IMR-90 (cell line): ENCODE measurements around the gene C2orf92. TPM values are rescaled to one million over a fixed set of nuclear protein-coding genes. Genes with fewer than 3 reads are reported as not detected.

ENCODE experiments used
- ATAC-seq: fragments of 200-7000 bp; cut with Tn5 transposase; 2 replicates; pipeline ENCODE4 v1.9.1; 2020; ENCODE audit warnings: low read depth, mild to moderate bottlenecking, moderate library complexity
- BruUV-seq: library from RNA; stranded (reverse); fragments of 400-500 nt; replicated peaks from 2 replicates; lab custom pipeline; 2021; lab: Mats Ljungman, UMichigan
- CTCF ChIA-PET: fragments of 300-600 bp; formaldehyde crosslinking; extraction: SDS; loops from one replicate; lab custom pipeline; 2021; ENCODE audit warnings: antibody characterized with exemption; lab: Yijun Ruan, JAX
- POLR2A ChIA-PET: fragments of 300-600 bp; sonication (Branson Sonifier 250); formaldehyde crosslinking; loops from one replicate; lab custom pipeline; 2022; ENCODE audit warnings: antibody characterized with exemption; ENCODE audit not compliant: unreplicated experiment; lab: Charles Lee
- DNase-seq: peaks from one replicate; pipeline ENCODE4 v3.0.0; 2013
- H2AFZ ChIP-seq: replicated peaks from 2 replicates; pipeline ENCODE3; 2013; ENCODE audit warnings: low read length, mild to moderate bottlenecking; ENCODE audit not compliant: poor library complexity
- H2AK5ac ChIP-seq: 2 replicates; pipeline ENCODE4 v1.6.1; 2013; ENCODE audit warnings: low read depth, low read length, inconsistent platforms
- H2AK9ac ChIP-seq: replicated peaks from 2 replicates; pipeline ENCODE3; 2013; ENCODE audit warnings: mild to moderate bottlenecking, low read depth, low read length, moderate library complexity; ENCODE audit not compliant: poor library complexity
- H2BK120ac ChIP-seq: 2 replicates; pipeline ENCODE4 v1.6.1; 2013; ENCODE audit warnings: low read depth, low read length, inconsistent platforms
- H2BK15ac ChIP-seq: 3 replicates; pipeline ENCODE4 v1.6.1; 2013; ENCODE audit warnings: low read depth, low read length, inconsistent platforms
- H2BK20ac ChIP-seq: 2 replicates; pipeline ENCODE4 v1.6.1; 2013; ENCODE audit warnings: low read depth, mild to moderate bottlenecking, inconsistent platforms, low read length, moderate library complexity
- H2BK5ac ChIP-seq: 2 replicates; pipeline ENCODE4 v1.6.1; 2013; ENCODE audit warnings: mild to moderate bottlenecking, low read depth, low read length, inconsistent platforms; ENCODE audit not compliant: poor library complexity, severe bottlenecking
- H3K14ac ChIP-seq: replicated peaks from 2 replicates; pipeline ENCODE4 v1.6.1; 2013; ENCODE audit warnings: low read depth, low read length, inconsistent platforms
- H3K18ac ChIP-seq: 2 replicates; pipeline ENCODE4 v1.6.1; 2013; ENCODE audit warnings: low read depth, low read length, control low read depth
- H3K23ac ChIP-seq: 2 replicates; pipeline ENCODE4 v1.6.1; 2013; ENCODE audit warnings: low read depth, low read length, inconsistent platforms
- H3K27ac ChIP-seq: 2 replicates; pipeline ENCODE4 v1.5.1; 2013; ENCODE audit warnings: mild to moderate bottlenecking, control low read depth, low read length; ENCODE audit not compliant: insufficient read depth
- H3K27me3 ChIP-seq: 2 replicates; pipeline ENCODE4 v1.6.1; 2013; ENCODE audit warnings: low read length; ENCODE audit not compliant: control insufficient read depth, insufficient read depth
- H3K36me3 ChIP-seq: 2 replicates; pipeline ENCODE4 v1.6.1; 2013; ENCODE audit warnings: low read length, mixed read lengths; ENCODE audit not compliant: control insufficient read depth, insufficient read depth
- H3K4ac ChIP-seq: 2 replicates; pipeline ENCODE4 v1.6.1; 2013; ENCODE audit warnings: low read depth, low read length, inconsistent platforms
- H3K4me1 ChIP-seq: 2 replicates; pipeline ENCODE4 v1.6.1; 2013; ENCODE audit warnings: low read length, mixed read lengths; ENCODE audit not compliant: control insufficient read depth, insufficient read depth
- H3K4me2 ChIP-seq: 2 replicates; pipeline ENCODE4 v1.6.1; 2013; ENCODE audit warnings: low read depth, mild to moderate bottlenecking, control low read depth, low read length, moderate library complexity
- H3K4me3 ChIP-seq: 2 replicates; pipeline ENCODE4 v1.5.1; 2013; ENCODE audit warnings: low read depth, mild to moderate bottlenecking, control low read depth, low read length, moderate library complexity; ENCODE audit not compliant: insufficient read depth
- H3K56ac ChIP-seq: 2 replicates; pipeline ENCODE4 v1.6.1; 2013; ENCODE audit warnings: low read length, inconsistent platforms; ENCODE audit not compliant: insufficient read depth; ENCODE audit errors: extremely low read depth
- H3K79me1 ChIP-seq, 2 experiments: 2 replicates each; pipeline ENCODE4 v1.6.1; 2013; ENCODE audit warnings: low read length in 2 of 2, inconsistent platforms in 1 of 2, low read depth in 1 of 2
- H3K9ac ChIP-seq: 2 replicates; pipeline ENCODE4 v1.6.1; 2013; ENCODE audit warnings: low read depth, low read length, control low read depth
- H3K9me1 ChIP-seq: 2 replicates; pipeline ENCODE4 v1.6.1; 2013; ENCODE audit warnings: low read length, inconsistent platforms; ENCODE audit not compliant: insufficient read depth
- H3K9me3 ChIP-seq: 2 replicates; pipeline ENCODE4 v1.6.1; 2013; ENCODE audit warnings: low read length; ENCODE audit not compliant: control insufficient read depth, insufficient read depth
- H4K20me1 ChIP-seq: 2 replicates; pipeline ENCODE4 v1.6.1; 2013; ENCODE audit warnings: low read length, inconsistent platforms; ENCODE audit not compliant: insufficient read depth
- H4K5ac ChIP-seq: 2 replicates; pipeline ENCODE4 v1.6.1; 2013; ENCODE audit warnings: mild to moderate bottlenecking, low read depth, low read length, control low read depth
- H4K8ac ChIP-seq, 2 experiments: 2 replicates each; pipeline ENCODE4 v1.6.1; 2013; ENCODE audit warnings: low read depth in 2 of 2, low read length in 2 of 2, control low read depth in 1 of 2, inconsistent platforms in 1 of 2
- H4K91ac ChIP-seq: 2 replicates; pipeline ENCODE4 v1.6.1; 2013; ENCODE audit warnings: low read depth, low read length, inconsistent platforms; ENCODE audit not compliant: insufficient read depth
- BHLHE40 ChIP-seq: fragments of 150-350 bp; IDR thresholded peaks from 2 replicates; pipeline ENCODE4 v1.6.1; 2016; ENCODE audit warnings: mild to moderate bottlenecking, low read depth, low read length
- FOS ChIP-seq: fragments of 150-350 bp; IDR thresholded peaks from 2 replicates; pipeline ENCODE4 v1.6.1; 2016; ENCODE audit warnings: low read depth, low read length
- MAFK ChIP-seq: IDR thresholded peaks from 2 replicates; pipeline ENCODE4 v1.6.1; 2012; ENCODE audit warnings: low read depth, low read length, improper control_type of control experiment
- MAZ ChIP-seq: IDR thresholded peaks from 2 replicates; pipeline ENCODE4 v1.6.1; 2012; ENCODE audit warnings: low read depth, mild to moderate bottlenecking, low read length, improper control_type of control experiment, moderate library complexity, borderline replicate concordance
- MXI1 ChIP-seq: IDR thresholded peaks from 2 replicates; pipeline ENCODE4 v1.6.1; 2012; ENCODE audit warnings: low read depth, mild to moderate bottlenecking, low read length, moderate library complexity, borderline replicate concordance
- NFE2L2 ChIP-seq: fragments of 150-350 bp; IDR thresholded peaks from 2 replicates; pipeline ENCODE4 v1.6.1; 2016; ENCODE audit warnings: low read depth, mild to moderate bottlenecking, low read length
- POLR2A ChIP-seq: IDR thresholded peaks from 2 replicates; pipeline ENCODE4 v1.6.1; 2012; ENCODE audit warnings: mild to moderate bottlenecking, low read depth, low read length
- SMC3 ChIP-seq: fragments of 150-350 bp; IDR thresholded peaks from 2 replicates; pipeline ENCODE4 v1.6.1; 2016; ENCODE audit warnings: low read depth, mild to moderate bottlenecking, antibody characterized with exemption, low read length, moderate library complexity
- WGBS, 2 experiments: methylation state at CpG; one replicate each; pipeline versions ENCODE4 v1.1.5 to v1.1.7; 2013; ENCODE audit warnings: missing lambda C conversion rate in 2 of 2; ENCODE audit not compliant: insufficient read length in 1 of 2; ENCODE audit errors: extremely low coverage in 2 of 2; 5-methylcytosine and 5-hydroxymethylcytosine counted together
- dilution Hi-C: fragments of 300-500 bp; cut with HindIII; formaldehyde crosslinking; loops from one replicate; pipeline ENCODE4 v1.14.3; 2018; ENCODE audit warnings: low sequenced_read_pairs; ENCODE audit not compliant: unreplicated experiment
- in situ Hi-C: fragments of 300-500 bp; cut with MboI; formaldehyde crosslinking; loops from 3 replicates; pipeline ENCODE4 v1.14.3; 2019; ENCODE audit warnings: low sequenced_read_pairs, inconsistent platforms, mixed read lengths
- intact Hi-C: fragments of 100-400 bp; cut with micrococcal nuclease; formaldehyde crosslinking; loops from 2 replicates; pipeline ENCODE4 v1.10.0; 2022
- polyA plus RNA-seq, 3 experiments: library from polyadenylated mRNA; depleted of rRNA; stranded (reverse); fragments of >200 nt; gene quantifications; 2 replicates each; pipeline ENCODE4 v1.2.3, GENCODE V29; 2012; ENCODE audit warnings: low replicate concordance in 1 of 3
- total RNA-seq: library from RNA; depleted of rRNA; stranded (reverse); fragments of >200 nt; gene quantifications from 2 replicates; pipeline ENCODE4 v1.2.3, GENCODE V29; 2012
- TF ChIP-seq, protein P1 (sequence below): conservative IDR thresholded peaks from 2 replicates; pipeline ENCODE4 v1.5.1; 2012; ENCODE audit warnings: mild to moderate bottlenecking, low read depth, low read length, improper control_type of control experiment
- TF ChIP-seq, protein P2 (sequence below): fragments of 150-350 bp; IDR thresholded peaks from 2 replicates; pipeline ENCODE4 v1.6.1; 2016; ENCODE audit warnings: low read depth, mild to moderate bottlenecking, low read length, moderate library complexity, borderline replicate concordance
- TF ChIP-seq, protein P3 (sequence below): fragments of 150-350 bp; IDR thresholded peaks from 2 replicates; pipeline ENCODE4 v1.6.1; 2017; ENCODE audit warnings: mild to moderate bottlenecking, antibody characterized with exemption, low read length, low read depth

C2orf92 gene
- total and polyA plus RNA-seq, 2 of the 4 experiments (the other 2 are of a cell fraction): 0.90 to 2.5 TPM

DNA sequence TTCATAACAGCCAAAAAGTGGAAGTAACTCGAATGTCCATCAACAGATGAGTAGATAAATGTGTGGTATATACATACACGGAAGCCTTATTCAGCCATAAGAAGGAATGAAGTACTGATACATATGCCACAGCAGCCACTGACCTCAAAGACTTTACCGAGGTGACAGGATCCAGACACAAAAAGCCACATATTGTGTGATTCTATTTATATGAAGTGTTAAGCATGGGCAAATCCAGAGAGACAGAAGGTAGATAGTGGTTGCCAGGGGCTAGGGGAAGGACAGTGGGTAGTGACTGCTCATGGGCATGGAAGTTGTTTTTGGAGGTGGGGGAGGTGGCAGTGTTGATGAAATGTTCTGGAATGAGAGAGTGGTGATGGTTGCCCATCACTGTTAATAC lies 77.8 kb downstream of the C2orf92 start:
- ATAC-seq (no peak), DNase-seq (no peak)
- no peaks in the 10 kb centered on the region for H4K20me1 ChIP-seq
- H3K9ac ChIP-seq: no peak overlapping the region
- dilution Hi-C loops: no loop called here
- no peak overlapping the region for H3K4me3 ChIP-seq
- 0 out of 2 replicates have a peak, but pooled peaks cover 2% of the 10 kb centered on the region for H3K36me3 ChIP-seq
- H3K56ac ChIP-seq: no peak overlapping the region
- H3K4me2 ChIP-seq: no peak overlapping the region
- in situ Hi-C loops: no loop called here
- H3K23ac ChIP-seq: no peak overlapping the region
- H3K79me1 ChIP-seq: no peaks in the 10 kb centered on the region
- H2BK5ac ChIP-seq: no peak overlapping the region
- H2BK120ac ChIP-seq: no peak overlapping the region; the same call in 1 of the 2 replicates
- no peak overlapping the region for H4K91ac ChIP-seq
- no peaks in the 10 kb centered on the region for H3K9me3 ChIP-seq
- no peak overlapping the region for H2AFZ ChIP-seq
- ChIA-PET CTCF (no interaction called here), POLR2A (no interaction called here)
- H3K4ac ChIP-seq: no peak overlapping the region
- no peak overlapping the region for H2AK5ac ChIP-seq
- H3K27me3 ChIP-seq: no peaks in the 10 kb centered on the region
- intact Hi-C loops: no loop called here
- no peak overlapping the region for H4K5ac ChIP-seq
- H2BK15ac ChIP-seq: no peak overlapping the region
- no peak overlapping the region for H2BK20ac ChIP-seq
- no TSS peak for BruUV-seq
- peak overlapping the region; percentile 26; the same call in 1 of the 2 replicates for H3K27ac ChIP-seq
- TF ChIP-seq POLR2A: no peak
- TF ChIP-seq, protein P1, sequence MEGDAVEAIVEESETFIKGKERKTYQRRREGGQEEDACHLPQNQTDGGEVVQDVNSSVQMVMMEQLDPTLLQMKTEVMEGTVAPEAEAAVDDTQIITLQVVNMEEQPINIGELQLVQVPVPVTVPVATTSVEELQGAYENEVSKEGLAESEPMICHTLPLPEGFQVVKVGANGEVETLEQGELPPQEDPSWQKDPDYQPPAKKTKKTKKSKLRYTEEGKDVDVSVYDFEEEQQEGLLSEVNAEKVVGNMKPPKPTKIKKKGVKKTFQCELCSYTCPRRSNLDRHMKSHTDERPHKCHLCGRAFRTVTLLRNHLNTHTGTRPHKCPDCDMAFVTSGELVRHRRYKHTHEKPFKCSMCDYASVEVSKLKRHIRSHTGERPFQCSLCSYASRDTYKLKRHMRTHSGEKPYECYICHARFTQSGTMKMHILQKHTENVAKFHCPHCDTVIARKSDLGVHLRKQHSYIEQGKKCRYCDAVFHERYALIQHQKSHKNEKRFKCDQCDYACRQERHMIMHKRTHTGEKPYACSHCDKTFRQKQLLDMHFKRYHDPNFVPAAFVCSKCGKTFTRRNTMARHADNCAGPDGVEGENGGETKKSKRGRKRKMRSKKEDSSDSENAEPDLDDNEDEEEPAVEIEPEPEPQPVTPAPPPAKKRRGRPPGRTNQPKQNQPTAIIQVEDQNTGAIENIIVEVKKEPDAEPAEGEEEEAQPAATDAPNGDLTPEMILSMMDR: no peak
- TF ChIP-seq BHLHE40: no peak
- no peak for TF ChIP-seq MAZ
- no peak for TF ChIP-seq FOS
- no peak for TF ChIP-seq SMC3
- TF ChIP-seq, protein P2, sequence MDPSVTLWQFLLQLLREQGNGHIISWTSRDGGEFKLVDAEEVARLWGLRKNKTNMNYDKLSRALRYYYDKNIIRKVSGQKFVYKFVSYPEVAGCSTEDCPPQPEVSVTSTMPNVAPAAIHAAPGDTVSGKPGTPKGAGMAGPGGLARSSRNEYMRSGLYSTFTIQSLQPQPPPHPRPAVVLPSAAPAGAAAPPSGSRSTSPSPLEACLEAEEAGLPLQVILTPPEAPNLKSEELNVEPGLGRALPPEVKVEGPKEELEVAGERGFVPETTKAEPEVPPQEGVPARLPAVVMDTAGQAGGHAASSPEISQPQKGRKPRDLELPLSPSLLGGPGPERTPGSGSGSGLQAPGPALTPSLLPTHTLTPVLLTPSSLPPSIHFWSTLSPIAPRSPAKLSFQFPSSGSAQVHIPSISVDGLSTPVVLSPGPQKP: no peak
- TF ChIP-seq NFE2L2: no peak
- TF ChIP-seq MXI1: no peak
- TF ChIP-seq, protein P3, sequence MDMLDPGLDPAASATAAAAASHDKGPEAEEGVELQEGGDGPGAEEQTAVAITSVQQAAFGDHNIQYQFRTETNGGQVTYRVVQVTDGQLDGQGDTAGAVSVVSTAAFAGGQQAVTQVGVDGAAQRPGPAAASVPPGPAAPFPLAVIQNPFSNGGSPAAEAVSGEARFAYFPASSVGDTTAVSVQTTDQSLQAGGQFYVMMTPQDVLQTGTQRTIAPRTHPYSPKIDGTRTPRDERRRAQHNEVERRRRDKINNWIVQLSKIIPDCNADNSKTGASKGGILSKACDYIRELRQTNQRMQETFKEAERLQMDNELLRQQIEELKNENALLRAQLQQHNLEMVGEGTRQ: no peak
- no peak for TF ChIP-seq MAFK
- H3K9me1 ChIP-seq: peaks cover 3% of the 10 kb centered on the region; the same call in 1 of the 2 replicates
- H4K8ac ChIP-seq: no peak overlapping the region
- H2AK9ac ChIP-seq: no peak overlapping the region
- H3K18ac ChIP-seq: no peak overlapping the region; the same call in 1 of the 2 replicates
- 0 out of 2 replicates have a peak overlapping the region, but pooled peaks have one; percentile 28 for H3K14ac ChIP-seq
- no CpG with 5 or more reads among the region's 3 CpGs for WGBS, 2 experiments
- H3K4me1 ChIP-seq: peaks cover 6% of the 10 kb centered on the region; the same call in 1 of the 2 replicates
